ENCODE measurements around the gene CREB3L1.

DNA sequence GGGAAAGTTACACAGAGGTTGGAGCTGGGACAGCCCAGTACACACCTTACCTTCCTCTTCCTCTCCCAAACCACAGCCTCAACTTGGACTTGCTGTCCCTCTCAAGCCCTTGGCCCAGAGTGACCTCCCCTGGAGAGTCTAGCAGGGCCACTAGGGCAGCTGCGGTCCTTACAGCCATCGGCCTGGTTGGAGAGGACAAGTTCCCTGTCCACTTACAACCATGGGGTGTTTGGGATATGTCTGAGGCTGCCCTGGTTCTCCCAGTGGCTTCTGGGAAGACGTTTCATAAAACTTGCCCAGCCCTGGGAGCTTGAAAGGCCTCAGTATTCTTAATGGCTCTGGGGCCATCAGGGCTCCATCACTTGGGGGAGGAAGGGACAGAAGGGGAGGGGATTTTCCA is 56.7 kb downstream of the CREB3L1 start:
- TF ChIP-seq, protein P1, sequence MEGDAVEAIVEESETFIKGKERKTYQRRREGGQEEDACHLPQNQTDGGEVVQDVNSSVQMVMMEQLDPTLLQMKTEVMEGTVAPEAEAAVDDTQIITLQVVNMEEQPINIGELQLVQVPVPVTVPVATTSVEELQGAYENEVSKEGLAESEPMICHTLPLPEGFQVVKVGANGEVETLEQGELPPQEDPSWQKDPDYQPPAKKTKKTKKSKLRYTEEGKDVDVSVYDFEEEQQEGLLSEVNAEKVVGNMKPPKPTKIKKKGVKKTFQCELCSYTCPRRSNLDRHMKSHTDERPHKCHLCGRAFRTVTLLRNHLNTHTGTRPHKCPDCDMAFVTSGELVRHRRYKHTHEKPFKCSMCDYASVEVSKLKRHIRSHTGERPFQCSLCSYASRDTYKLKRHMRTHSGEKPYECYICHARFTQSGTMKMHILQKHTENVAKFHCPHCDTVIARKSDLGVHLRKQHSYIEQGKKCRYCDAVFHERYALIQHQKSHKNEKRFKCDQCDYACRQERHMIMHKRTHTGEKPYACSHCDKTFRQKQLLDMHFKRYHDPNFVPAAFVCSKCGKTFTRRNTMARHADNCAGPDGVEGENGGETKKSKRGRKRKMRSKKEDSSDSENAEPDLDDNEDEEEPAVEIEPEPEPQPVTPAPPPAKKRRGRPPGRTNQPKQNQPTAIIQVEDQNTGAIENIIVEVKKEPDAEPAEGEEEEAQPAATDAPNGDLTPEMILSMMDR (IDR thresholded peaks at IDR 0.05; ENCODE audit: insufficient read depth, low read length, poor library complexity, severe bottlenecking), result no peak
- no peak for TF ChIP-seq EZH2phosphoT487 (conservative IDR thresholded peaks at IDR 0.05; ENCODE audit: low read length)
